K562 (cell line): ENCODE measurements around the gene RGS8. TPM values are rescaled to one million over a fixed set of nuclear protein-coding genes. Genes with fewer than 3 reads are reported as not detected.

Source experiments
- ATAC-seq: fragments of 200-7000 bp; cut with Tn5 transposase; 3 replicates; pipeline ENCODE4 v1.9.1; 2020; ENCODE audit warnings: moderate library complexity
- BruUV-seq: library from RNA; stranded (reverse); fragments of 400-500 nt; replicated peaks from 2 replicates; lab custom pipeline; 2021; lab: Mats Ljungman, UMichigan
- CTCF ChIA-PET: fragments of 300-600 bp; formaldehyde crosslinking; extraction: SDS; loops from one replicate; lab custom pipeline; 2021; ENCODE audit warnings: low intra/inter-chr PET ratio; lab: Yijun Ruan, JAX
- POLR2A ChIA-PET: fragments of 300-600, 350-650 bp; sonication (Branson Sonifier 250); formaldehyde crosslinking; extraction: SDS; loops from one replicate; lab custom pipeline; 2021; ENCODE audit warnings: antibody characterized with exemption, inconsistent platforms; lab: Yijun Ruan, JAX
- DNase-seq, 4 experiments: peaks; one replicate each; pipeline versions ENCODE4 v3.0.0 to v3.0.0-alpha.2; 2011 to 2018; ENCODE audit warnings: low spot score in 3 of 4, mixed read lengths in 3 of 4; ENCODE audit errors: extremely low read depth in 1 of 4
- FAIRE-seq: peaks from 2 replicates; lab custom pipeline; 2011; peaks lifted over from hg19 to GRCh38; lab: Jason Lieb, UNC
- H2AFZ ChIP-seq: 2 replicates; pipeline ENCODE4 v1.6.0; 2011; ENCODE audit warnings: low read depth, low read length, control low read depth, inconsistent platforms
- H3K27ac ChIP-seq: fragments of 200-600 bp; 3 replicates; pipeline ENCODE4 v1.8.0; 2011; ENCODE audit warnings: low read depth, mild to moderate bottlenecking, control low read depth, inconsistent platforms, low read length, moderate library complexity, mixed read lengths; ENCODE audit errors: extremely low read depth
- H3K27me3 ChIP-seq, 2 experiments: fragments of 300-600 bp in 1 of 2; 2 replicates in 1 of 2; 3 replicates in 1 of 2; pipeline versions ENCODE4 v1.6.0 to v1.8.0; 2011; ENCODE audit warnings: inconsistent platforms in 2 of 2, low read length in 2 of 2, mild to moderate bottlenecking in 1 of 2, mixed read lengths in 1 of 2, moderate library complexity in 1 of 2; ENCODE audit not compliant: control insufficient read depth in 2 of 2, insufficient read depth in 2 of 2
- H3K36me3 ChIP-seq: fragments of 300-600 bp; 3 replicates; pipeline ENCODE4 v1.8.0; 2011; ENCODE audit warnings: mild to moderate bottlenecking, low read length, inconsistent platforms; ENCODE audit not compliant: control insufficient read depth, insufficient read depth
- H3K4me1 ChIP-seq, 2 experiments: fragments of 200-600 bp in 1 of 2; replicated peaks in 1 of 2; 2 replicates in 1 of 2; 3 replicates in 1 of 2; pipeline versions ENCODE4 v1.5.1 to v1.8.0; 2011; ENCODE audit warnings: inconsistent platforms in 2 of 2, low read length in 2 of 2, mild to moderate bottlenecking in 1 of 2, mixed read lengths in 1 of 2, moderate library complexity in 1 of 2; ENCODE audit not compliant: control insufficient read depth in 2 of 2, insufficient read depth in 2 of 2
- H3K4me2 ChIP-seq: 2 replicates; pipeline ENCODE4 v1.6.1; 2011; ENCODE audit warnings: low read length, control low read depth, inconsistent platforms, mixed read lengths; ENCODE audit not compliant: insufficient read depth
- H3K4me3 ChIP-seq: fragments of 200-600 bp; sonication (generic), shearing (Covaris generic); 2 replicates; pipeline ENCODE4 v1.5.1; 2016; ENCODE audit warnings: control low read depth, inconsistent platforms
- H3K79me2 ChIP-seq: fragments of 200-600 bp; 3 replicates; pipeline ENCODE4 v1.8.0; 2011; ENCODE audit warnings: low read length, inconsistent platforms; ENCODE audit not compliant: control insufficient read depth, insufficient read depth
- H3K9ac ChIP-seq, 2 experiments: 2 replicates each; pipeline versions ENCODE4 v1.6.0 to v1.6.1; 2011; ENCODE audit warnings: low read depth in 2 of 2, low read length in 2 of 2, control low read depth in 1 of 2, inconsistent platforms in 1 of 2, mild to moderate bottlenecking in 1 of 2, mixed read lengths in 1 of 2; ENCODE audit not compliant: insufficient read depth in 1 of 2
- H3K9me1 ChIP-seq: one replicate; pipeline ENCODE4 v1.6.0; 2011; ENCODE audit warnings: inconsistent platforms, mild to moderate bottlenecking, low read length, moderate library complexity; ENCODE audit not compliant: control insufficient read depth, insufficient read depth
- H3K9me3 ChIP-seq: replicated peaks from 2 replicates; pipeline ENCODE4 v1.5.1; 2011; ENCODE audit warnings: low read depth, low read length, inconsistent platforms; ENCODE audit not compliant: control insufficient read depth, insufficient read depth
- H4K20me1 ChIP-seq: replicated peaks from 2 replicates; pipeline ENCODE4 v1.6.1; 2011; ENCODE audit warnings: low read length, inconsistent platforms, mixed read lengths; ENCODE audit not compliant: control insufficient read depth, insufficient read depth
- CC2D1A ChIP-seq: fragments of 450-650 bp; IDR thresholded peaks from 2 replicates; pipeline ENCODE4 v1.6.1; 2017; ENCODE audit warnings: mild to moderate bottlenecking
- GATAD2B ChIP-seq: fragments of 450-650 bp; IDR thresholded peaks from 2 replicates; pipeline ENCODE4 v1.6.1; 2017; ENCODE audit warnings: mild to moderate bottlenecking, borderline replicate concordance
- NRF1 ChIP-seq, 2 experiments: fragments of 450-650 bp; IDR thresholded peaks in 1 of 2; conservative IDR thresholded peaks in 1 of 2; 2 replicates each; pipeline ENCODE4 v1.6.1; 2014; ENCODE audit warnings: mild to moderate bottlenecking in 2 of 2
- NUFIP1 ChIP-seq: fragments of 450-650 bp; IDR thresholded peaks from 2 replicates; pipeline ENCODE4 v1.6.1; 2018; ENCODE audit not compliant: partially characterized antibody
- PCBP1 ChIP-seq: fragments of 200-400 bp; formaldehyde crosslinking; IDR thresholded peaks from 2 replicates; pipeline ENCODE4 v1.6.1; 2018; ENCODE audit warnings: mild to moderate bottlenecking, low read depth, low read length; ENCODE audit not compliant: poor library complexity, severe bottlenecking
- PTTG1 ChIP-seq: fragments of 450-650 bp; IDR thresholded peaks from 2 replicates; pipeline ENCODE4 v1.6.1; 2016; ENCODE audit warnings: low read depth, mild to moderate bottlenecking, missing genetic modification characterization, missing compliant biosample characterization
- SPI1 ChIP-seq: IDR thresholded peaks from 2 replicates; pipeline ENCODE4 v1.6.1; 2011; ENCODE audit warnings: low read depth, low read length, control low read depth, borderline replicate concordance
- TBL1XR1 ChIP-seq, 2 experiments: IDR thresholded peaks; 2 replicates each; pipeline ENCODE4 v1.6.1; 2012; ENCODE audit warnings: improper control_type of control experiment in 2 of 2, low read length in 2 of 2, mild to moderate bottlenecking in 1 of 2
- ZNF830 ChIP-seq: fragments of 250-450 bp; sonication (Bioruptor Pico); IDR thresholded peaks from 2 replicates; pipeline ENCODE4 v1.5.0; 2021; ENCODE audit warnings: mild to moderate bottlenecking
- WGBS: fragments of 100-300 bp; shearing (Covaris generic); methylation state at CpG from one replicate; pipeline ENCODE4 v1.1.6; 2016; ENCODE audit warnings: low coverage, mixed read lengths; ENCODE audit not compliant: insufficient coverage; ENCODE audit errors: missing lambda C conversion rate; 5-methylcytosine and 5-hydroxymethylcytosine counted together
- in situ Hi-C: fragments of 300-500 bp; cut with MboI; formaldehyde crosslinking; loops from 4 replicates; pipeline ENCODE4 v1.15.0; 2018; ENCODE audit warnings: inconsistent platforms, mixed read lengths
- intact Hi-C: fragments of 100-400 bp; cut with micrococcal nuclease; formaldehyde crosslinking; loops from 2 replicates; pipeline ENCODE4 v1.14.2; 2022
- polyA plus RNA-seq, 8 experiments: library from polyadenylated mRNA; depleted of rRNA in 4 of 8; stranded (reverse) in 5 of 8; unstranded in 3 of 8; fragments of >200 nt; fragmentation: Nextera tagmentation in 2 of 8; fragmentation: Illumina TruSeq in 1 of 8; extraction: Ambion mirVana in 2 of 8; extraction: Trizol in 1 of 8; gene quantifications; 2 replicates each; pipeline versions ENCODE4 v1.2.1 to v1.2.3, GENCODE V29; 2011 to 2014; ENCODE audit warnings: inconsistent platforms in 1 of 8, missing spikeins in 1 of 8
- total RNA-seq, 7 experiments: library from RNA; depleted of rRNA in 6 of 7; stranded (reverse); fragments of >200 nt in 6 of 7; fragmentation: Illumina TruSeq in 2 of 7; extraction: Trizol in 2 of 7; gene quantifications; 2 replicates each; pipeline versions ENCODE4 v1.2.1 to v1.2.3, GENCODE V29; 2011 to 2021; ENCODE audit warnings: low replicate concordance in 1 of 7

Gene RGS8
- total and polyA plus RNA-seq, 9 of the 15 experiments (the other 6 are each of a cell fraction or from before 2014, with no cell fraction given), result not detected

GRCh38 chr1:182703539-182703938 lies 19.2 kb upstream of the RGS8 start:
- Histone ChIP-seq H3K27me3 (peaks cover 21 to 31% of the 10 kb centered on the region in 2 experiments), H3K9ac (no peak overlapping the region), H3K4me2 (no peak overlapping the region), H3K9me3 (no peaks in the 10 kb centered on the region), H3K36me3 (no peaks in the 10 kb centered on the region), H2AFZ (no peak overlapping the region), H3K4me3 (no peak overlapping the region), H3K79me2 (no peaks in the 10 kb centered on the region), H3K27ac (no peak overlapping the region), H4K20me1 (no peaks in the 10 kb centered on the region), H3K4me1 (no peaks in the 10 kb centered on the region), H3K9me1 (no peaks in the 10 kb centered on the region)
- FAIRE-seq (no peak), ATAC-seq (no peak), DNase-seq (no peak)
- ChIA-PET POLR2A (interaction anchor here (0.6 kb wide), 1 partner anchor 323 kb away, joined by 3 read pairs; no protein-coding TSS in a partner anchor), CTCF (no interaction called here)
- TF ChIP-seq GATAD2B (no peak), TBL1XR1 (IDR thresholded peaks at IDR 0.05; ENCODE audit: low read length in 2 of 2) (no peak), CC2D1A (no peak), PTTG1 (tag) (no peak), PCBP1 (no peak), NRF1 (conservative IDR thresholded peaks at IDR 0.05 in 1 of 2, IDR thresholded peaks at IDR 0.05 in 1 of 2) (no peak), NUFIP1 (no peak), ZNF830 (no peak), SPI1 (no peak)
- in situ Hi-C loops (no loop called here), intact Hi-C loops (no loop called here)
- WGBS, result under 1% methylated on average over 4 of the region's 4 CpGs
- no TSS peak for BruUV-seq
